Endothelial cell of umbilical vein (primary cell): ENCODE data around the gene DNM2. TPM values are rescaled to one million over a fixed set of nuclear protein-coding genes. Genes with fewer than 3 reads are reported as not detected.

Experiments used
- BruUV-seq: library from RNA; stranded (reverse); fragments of 400-500 nt; replicated peaks from 2 replicates; lab custom pipeline; 2021; lab: Mats Ljungman, UMichigan
- CTCF ChIA-PET: fragments of 300-600, 350-600 bp; sonication (Branson Sonifier 250); formaldehyde crosslinking; loops from one replicate; lab custom pipeline; 2021; ENCODE audit warnings: antibody characterized with exemption, inconsistent platforms; lab: Charles Lee
- POLR2A ChIA-PET: fragments of 300-600, 350-600 bp; sonication (Branson Sonifier 250); formaldehyde crosslinking; loops from one replicate; lab custom pipeline; 2021; ENCODE audit warnings: antibody characterized with exemption, inconsistent platforms; lab: Charles Lee
- DNase-seq: peaks from one replicate; pipeline ENCODE4 v3.0.0-alpha.2; 2011; ENCODE audit warnings: low read depth, low spot score
- FAIRE-seq: peaks from 2 replicates; lab custom pipeline; 2011; peaks lifted over from hg19 to GRCh38; lab: Jason Lieb, UNC
- H2AFZ ChIP-seq: 2 replicates; pipeline ENCODE4 v1.6.0; 2012; ENCODE audit warnings: low read depth, low read length, control low read depth, inconsistent platforms
- H3K27ac ChIP-seq: 2 replicates; pipeline ENCODE4 v1.5.1; 2011; ENCODE audit warnings: low read depth, mild to moderate bottlenecking, control low read depth, low read length, moderate library complexity; ENCODE audit not compliant: insufficient read depth
- H3K27me3 ChIP-seq, 2 experiments: 2 replicates each; pipeline versions ENCODE4 v1.6.0 to v1.6.1; 2011; ENCODE audit warnings: low read length in 2 of 2, mixed read lengths in 1 of 2; ENCODE audit not compliant: control insufficient read depth in 2 of 2, insufficient read depth in 2 of 2
- H3K36me3 ChIP-seq, 2 experiments: 2 replicates in 1 of 2; 3 replicates in 1 of 2; pipeline ENCODE4 v1.5.1; 2011; ENCODE audit warnings: low read length in 2 of 2, mild to moderate bottlenecking in 1 of 2, moderate library complexity in 1 of 2; ENCODE audit not compliant: control insufficient read depth in 2 of 2, insufficient read depth in 2 of 2; ENCODE audit errors: extremely low read depth in 1 of 2
- H3K4me1 ChIP-seq: 3 replicates; pipeline ENCODE4 v1.5.1; 2011; ENCODE audit warnings: mild to moderate bottlenecking, low read length; ENCODE audit not compliant: control insufficient read depth, insufficient read depth; ENCODE audit errors: extremely low read depth
- H3K4me2 ChIP-seq: 2 replicates; pipeline ENCODE4 v1.6.1; 2011; ENCODE audit warnings: low read length, control low read depth, mixed read lengths; ENCODE audit not compliant: insufficient read depth
- H3K4me3 ChIP-seq, 3 experiments: fragments of 200-600 bp in 1 of 3; sonication (generic), shearing (Covaris generic) in 1 of 3; replicated peaks in 1 of 3; 2 replicates each; pipeline ENCODE4 v1.5.1; 2011 to 2016; ENCODE audit warnings: control low read depth in 3 of 3, low read length in 3 of 3, mild to moderate bottlenecking in 2 of 3, inconsistent platforms in 1 of 3, low read depth in 1 of 3, moderate library complexity in 1 of 3; ENCODE audit not compliant: insufficient read depth in 1 of 3
- H3K79me2 ChIP-seq: 2 replicates; pipeline ENCODE4 v1.6.0; 2012; ENCODE audit warnings: low read length, inconsistent platforms; ENCODE audit not compliant: control insufficient read depth, insufficient read depth
- H3K9ac ChIP-seq: replicated peaks from 2 replicates; pipeline ENCODE3; 2011; ENCODE audit warnings: low read length, control low read depth; ENCODE audit not compliant: insufficient read depth; ENCODE audit errors: extremely low read depth
- H3K9me1 ChIP-seq: replicated peaks from 3 replicates; pipeline ENCODE4 v1.6.0; 2011; ENCODE audit warnings: mild to moderate bottlenecking, low read length; ENCODE audit not compliant: control insufficient read depth, insufficient read depth; ENCODE audit errors: extremely low read depth
- H3K9me3 ChIP-seq: replicated peaks from 2 replicates; pipeline ENCODE4 v1.5.1; 2012; ENCODE audit warnings: low read length, inconsistent platforms; ENCODE audit not compliant: control insufficient read depth, insufficient read depth
- H4K20me1 ChIP-seq: replicated peaks from 2 replicates; pipeline ENCODE3; 2011; ENCODE audit warnings: mild to moderate bottlenecking, low read length; ENCODE audit not compliant: control insufficient read depth, insufficient read depth; ENCODE audit errors: extremely low read depth
- GATA2 ChIP-seq: IDR thresholded peaks from 2 replicates; pipeline ENCODE4 v1.7.0; 2011; ENCODE audit warnings: low read depth, mild to moderate bottlenecking, moderate library complexity, mixed read lengths, low read length; ENCODE audit not compliant: insufficient read length, insufficient read depth
- dilution Hi-C: fragments of 300-500 bp; cut with MboI; formaldehyde crosslinking; loops from one replicate; pipeline ENCODE4 v1.15.0; 2019; ENCODE audit warnings: low sequenced_read_pairs; ENCODE audit not compliant: extremely low pct_ligation_motif_present
- intact Hi-C: fragments of 100-400 bp; cut with micrococcal nuclease; formaldehyde crosslinking; loops from one replicate; pipeline ENCODE4 v1.10.0; 2022
- polyA plus RNA-seq, 4 experiments: library from polyadenylated mRNA; depleted of rRNA in 3 of 4; stranded (reverse) in 3 of 4; unstranded in 1 of 4; fragments of >200 nt; gene quantifications; 2 replicates each; pipeline versions ENCODE4 v1.2.1 to v1.2.3, GENCODE V29; 2011 to 2012; ENCODE audit warnings: missing spikeins in 1 of 4
- total RNA-seq: library from RNA; stranded (reverse); gene quantifications from 2 replicates; pipeline ENCODE4 v1.2.3, GENCODE V29; 2021
- TF ChIP-seq, protein P1 (sequence below), 2 donors: IDR thresholded peaks; 1 replicate in 1 of 2; 2 replicates in 1 of 2; pipeline ENCODE4 v1.5.1; 2011; ENCODE audit warnings: low read length in 2 of 2, mild to moderate bottlenecking in 2 of 2, moderate library complexity in 2 of 2, control low read depth in 1 of 2, inconsistent platforms in 1 of 2, low read depth in 1 of 2; ENCODE audit not compliant: insufficient read depth in 1 of 2; ENCODE audit errors: extremely low read depth in 1 of 2

The DNM2 gene
- total and polyA plus RNA-seq, 2 donors (not counting 3 experiments of a cell fraction or from before 2014, with no cell fraction given): 81.8 to 175 TPM

DNA sequence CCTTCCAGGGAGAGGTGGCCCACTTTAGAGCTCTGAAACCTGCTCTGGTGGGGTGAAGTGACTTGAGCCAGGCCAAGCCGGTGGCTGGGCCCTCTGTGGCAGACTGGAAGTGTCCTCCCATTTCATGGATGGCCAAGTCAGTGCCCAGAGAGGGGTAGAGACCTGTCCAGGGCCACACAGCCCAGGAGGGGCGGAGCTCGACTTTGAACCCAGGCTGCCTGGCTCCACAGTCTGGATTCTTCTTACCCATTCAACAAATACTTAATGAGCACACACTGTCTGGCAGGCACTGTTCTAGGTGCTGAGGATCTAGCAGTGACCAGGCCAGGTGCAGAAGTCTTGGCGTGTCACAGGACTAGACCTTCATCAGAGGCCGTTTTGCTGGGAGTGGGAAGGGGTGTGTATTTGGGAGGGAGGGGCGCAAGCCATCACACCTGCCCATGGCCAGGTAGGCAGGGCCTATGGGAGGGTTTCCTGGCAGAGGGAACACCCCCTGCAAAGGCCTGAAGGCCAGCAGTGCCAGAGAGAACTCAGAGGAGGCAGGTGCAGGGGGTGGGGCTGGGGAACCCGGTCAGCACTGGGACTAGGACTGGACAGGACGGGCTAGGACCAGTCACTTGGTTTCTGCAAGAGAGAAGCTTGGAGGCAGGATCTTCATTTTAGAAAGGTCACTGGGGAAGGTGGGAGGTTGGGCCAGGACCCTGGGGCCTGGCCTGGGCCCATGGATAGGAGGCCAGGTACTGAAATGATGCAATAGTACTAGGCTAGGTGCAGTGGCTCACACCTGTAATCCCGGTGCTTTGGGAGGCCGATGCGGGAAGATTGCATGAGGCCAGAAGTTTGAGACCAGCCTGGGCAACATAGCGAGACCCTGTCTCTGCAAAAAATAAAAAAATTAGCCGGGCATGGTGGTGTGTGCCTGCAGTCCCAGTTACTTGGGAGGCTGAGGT lies 31.8 kb downstream of the DNM2 start:
- H4K20me1 ChIP-seq: no peaks in the 10 kb centered on the region
- dilution Hi-C loops (no loop called here), intact Hi-C loops (no loop called here)
- no peaks in the 10 kb centered on the region for H3K36me3 ChIP-seq
- ChIA-PET POLR2A (no interaction called here), CTCF (interaction anchor here (1.6 to 2.2 kb wide), 4 partner anchors 17 to 108 kb away, joined by 3 to 9 read pairs (median 7); partner anchors contain the start of gene DNM2)
- DNase-seq (no peak), FAIRE-seq (no peak)
- H3K9me3 ChIP-seq: no peaks in the 10 kb centered on the region
- H3K9me1 ChIP-seq: no peaks in the 10 kb centered on the region
- BruUV-seq: no TSS peak
- H3K4me2 ChIP-seq: no peak overlapping the region
- no peak overlapping the region for H3K9ac ChIP-seq
- H3K27ac ChIP-seq: peak overlapping the region; percentile 15
- H2AFZ ChIP-seq: no peak overlapping the region
- H3K4me3 ChIP-seq: no peak overlapping the region
- H3K4me1 ChIP-seq: peaks cover 27% of the 10 kb centered on the region
- TF ChIP-seq, protein P1, sequence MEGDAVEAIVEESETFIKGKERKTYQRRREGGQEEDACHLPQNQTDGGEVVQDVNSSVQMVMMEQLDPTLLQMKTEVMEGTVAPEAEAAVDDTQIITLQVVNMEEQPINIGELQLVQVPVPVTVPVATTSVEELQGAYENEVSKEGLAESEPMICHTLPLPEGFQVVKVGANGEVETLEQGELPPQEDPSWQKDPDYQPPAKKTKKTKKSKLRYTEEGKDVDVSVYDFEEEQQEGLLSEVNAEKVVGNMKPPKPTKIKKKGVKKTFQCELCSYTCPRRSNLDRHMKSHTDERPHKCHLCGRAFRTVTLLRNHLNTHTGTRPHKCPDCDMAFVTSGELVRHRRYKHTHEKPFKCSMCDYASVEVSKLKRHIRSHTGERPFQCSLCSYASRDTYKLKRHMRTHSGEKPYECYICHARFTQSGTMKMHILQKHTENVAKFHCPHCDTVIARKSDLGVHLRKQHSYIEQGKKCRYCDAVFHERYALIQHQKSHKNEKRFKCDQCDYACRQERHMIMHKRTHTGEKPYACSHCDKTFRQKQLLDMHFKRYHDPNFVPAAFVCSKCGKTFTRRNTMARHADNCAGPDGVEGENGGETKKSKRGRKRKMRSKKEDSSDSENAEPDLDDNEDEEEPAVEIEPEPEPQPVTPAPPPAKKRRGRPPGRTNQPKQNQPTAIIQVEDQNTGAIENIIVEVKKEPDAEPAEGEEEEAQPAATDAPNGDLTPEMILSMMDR (IDR thresholded peaks at IDR 0.05; ENCODE audit: extremely low read depth in 1 of 2, insufficient read depth in 1 of 2, low read depth in 1 of 2, low read length in 2 of 2): no peak
- TF ChIP-seq GATA2: no peak
- no peaks in the 10 kb centered on the region for H3K27me3 ChIP-seq
- peaks cover 80% of the 10 kb centered on the region for H3K79me2 ChIP-seq
